IPS-18a (cell line): ENCODE data around the gene ENOX1.

ENCODE experiments used
- H3K27ac ChIP-seq: one replicate; pipeline ENCODE4 v1.5.1; 2013; ENCODE audit warnings: low read length
- H3K27me3 ChIP-seq: one replicate; pipeline ENCODE4 v1.6.1; 2013; ENCODE audit warnings: mild to moderate bottlenecking, low read length; ENCODE audit not compliant: control insufficient read depth, insufficient read depth
- H3K36me3 ChIP-seq: one replicate; pipeline ENCODE4 v1.6.1; 2013; ENCODE audit warnings: low read depth, low read length; ENCODE audit not compliant: control insufficient read depth
- H3K4me1 ChIP-seq: one replicate; pipeline ENCODE4 v1.6.1; 2013; ENCODE audit warnings: low read depth, low read length; ENCODE audit not compliant: control insufficient read depth
- H3K4me3 ChIP-seq: one replicate; pipeline ENCODE4 v1.5.1; 2013; ENCODE audit warnings: low read length
- H3K9ac ChIP-seq: one replicate; pipeline ENCODE4 v1.6.1; 2013; ENCODE audit warnings: mild to moderate bottlenecking, low read length, moderate library complexity
- H3K9me3 ChIP-seq: one replicate; pipeline ENCODE4 v1.6.1; 2013; ENCODE audit warnings: low read depth, low read length; ENCODE audit not compliant: control insufficient read depth

The ENOX1 gene

GRCh38 chr13:43732726-43733125 lies 54.0 kb downstream of the ENOX1 start:
- H3K4me1 ChIP-seq = peaks cover 3% of the 10 kb centered on the region
- no peaks in the 10 kb centered on the region for H3K27me3 ChIP-seq
- no peak overlapping the region for H3K27ac ChIP-seq
- no peak overlapping the region for H3K9ac ChIP-seq
- no peak overlapping the region for H3K4me3 ChIP-seq
- no peaks in the 10 kb centered on the region for H3K36me3 ChIP-seq
- no peaks in the 10 kb centered on the region for H3K9me3 ChIP-seq

- Histone ChIP-seq H3K9ac (no peak overlapping the region), H3K4me1 (peaks cover 3% of the 10 kb centered on the region), H3K36me3 (no peaks in the 10 kb centered on the region), H3K9me3 (no peaks in the 10 kb centered on the region), H3K27me3 (no peaks in the 10 kb centered on the region), H3K27ac (no peak overlapping the region), H3K4me3 (no peak overlapping the region)
Observed at GRCh38 chr13:43731296-43731695, 55.5 kb downstream of the ENOX1 start.

- Histone ChIP-seq H3K9ac (no peak overlapping the region), H3K4me1 (peaks cover 3% of the 10 kb centered on the region), H3K36me3 (no peaks in the 10 kb centered on the region), H3K27ac (no peak overlapping the region), H3K9me3 (no peaks in the 10 kb centered on the region), H3K4me3 (no peak overlapping the region), H3K27me3 (no peaks in the 10 kb centered on the region)
Observed at GRCh38 chr13:43730642-43731041, 56.1 kb downstream of the ENOX1 start.

- H3K9ac ChIP-seq = no peak overlapping the region
- no peak overlapping the region for H3K27ac ChIP-seq
- no peaks in the 10 kb centered on the region for H3K27me3 ChIP-seq
- no peaks in the 10 kb centered on the region for H3K9me3 ChIP-seq
- H3K36me3 ChIP-seq = no peaks in the 10 kb centered on the region
- peaks cover 3% of the 10 kb centered on the region for H3K4me1 ChIP-seq
- H3K4me3 ChIP-seq = no peak overlapping the region
Observed at GRCh38 chr13:43728421-43728820, 58.4 kb downstream of the ENOX1 start.

GRCh38 chr13:43727856-43728255 lies 58.9 kb downstream of the ENOX1 start:
- no peaks in the 10 kb centered on the region for H3K9me3 ChIP-seq
- H3K27me3 ChIP-seq = no peaks in the 10 kb centered on the region
- no peak overlapping the region for H3K9ac ChIP-seq

GRCh38 chr13:43725460-43725859 lies 61.3 kb downstream of the ENOX1 start:
- no peaks in the 10 kb centered on the region for H3K36me3 ChIP-seq
- no peak overlapping the region for H3K4me3 ChIP-seq
- no peaks in the 10 kb centered on the region for H3K9me3 ChIP-seq
- H3K4me1 ChIP-seq = peaks cover 3% of the 10 kb centered on the region
- no peak overlapping the region for H3K9ac ChIP-seq
- no peaks in the 10 kb centered on the region for H3K27me3 ChIP-seq
- no peak overlapping the region for H3K27ac ChIP-seq

More at GRCh38 chr13:43727856-43728255, 58.9 kb downstream of the ENOX1 start:
- Histone ChIP-seq H3K4me1 (peaks cover 3% of the 10 kb centered on the region), H3K27ac (no peak overlapping the region), H3K36me3 (no peaks in the 10 kb centered on the region), H3K4me3 (no peak overlapping the region)

- no peak overlapping the region for H3K9ac ChIP-seq
- no peak overlapping the region for H3K4me3 ChIP-seq
- peaks cover 11% of the 10 kb centered on the region for H3K9me3 ChIP-seq
- no peaks in the 10 kb centered on the region for H3K36me3 ChIP-seq
- H3K27me3 ChIP-seq = no peaks in the 10 kb centered on the region
- H3K4me1 ChIP-seq = no peaks in the 10 kb centered on the region
- H3K27ac ChIP-seq = no peak overlapping the region
Observed at GRCh38 chr13:43720780-43721397, 65.9 kb downstream of the ENOX1 start.

GRCh38 chr13:43698758-43699157 lies 88.0 kb downstream of the ENOX1 start:
- peaks cover 13% of the 10 kb centered on the region for H3K4me1 ChIP-seq
- H3K27me3 ChIP-seq = no peaks in the 10 kb centered on the region
- no peak overlapping the region for H3K9ac ChIP-seq
- no peaks in the 10 kb centered on the region for H3K36me3 ChIP-seq
- H3K4me3 ChIP-seq = no peak overlapping the region
- H3K27ac ChIP-seq = no peak overlapping the region
- no peaks in the 10 kb centered on the region for H3K9me3 ChIP-seq

- Histone ChIP-seq H3K4me1 (peaks cover 20% of the 10 kb centered on the region), H3K4me3 (no peak overlapping the region), H3K36me3 (no peaks in the 10 kb centered on the region), H3K9me3 (no peaks in the 10 kb centered on the region), H3K27ac (no peak overlapping the region), H3K27me3 (no peaks in the 10 kb centered on the region), H3K9ac (no peak overlapping the region)
Observed at GRCh38 chr13:43698009-43698408, 88.8 kb downstream of the ENOX1 start.

GRCh38 chr13:43697323-43697722 lies 89.4 kb downstream of the ENOX1 start:
- Histone ChIP-seq H3K4me1 (peaks cover 23% of the 10 kb centered on the region), H3K27me3 (no peaks in the 10 kb centered on the region), H3K27ac (no peak overlapping the region), H3K4me3 (no peak overlapping the region), H3K36me3 (no peaks in the 10 kb centered on the region), H3K9me3 (no peaks in the 10 kb centered on the region), H3K9ac (no peak overlapping the region)

GRCh38 chr13:43694146-43694664 lies 92.6 kb downstream of the ENOX1 start:
- H3K9me3 ChIP-seq = no peaks in the 10 kb centered on the region
- no peaks in the 10 kb centered on the region for H3K36me3 ChIP-seq
- H3K27me3 ChIP-seq = no peaks in the 10 kb centered on the region
- H3K9ac ChIP-seq = no peak overlapping the region
- no peak overlapping the region for H3K4me3 ChIP-seq
- H3K27ac ChIP-seq = no peak overlapping the region
- H3K4me1 ChIP-seq = peaks cover 24% of the 10 kb centered on the region

GRCh38 chr13:43693639-43694038 lies 93.1 kb downstream of the ENOX1 start:
- Histone ChIP-seq H3K9me3 (no peaks in the 10 kb centered on the region), H3K36me3 (no peaks in the 10 kb centered on the region), H3K27me3 (no peaks in the 10 kb centered on the region), H3K4me1 (peaks cover 24% of the 10 kb centered on the region), H3K9ac (no peak overlapping the region), H3K4me3 (no peak overlapping the region), H3K27ac (no peak overlapping the region)
